AG09309 (cell line): Measurements from ENCODE around the gene FOXP1.

ENCODE experiments used
- DNase-seq: peaks from one replicate; pipeline ENCODE4 v3.0.0-alpha.2; 2010; ENCODE audit warnings: low read depth
- H3K4me3 ChIP-seq: 2 replicates; pipeline ENCODE4 v1.5.1; 2011; ENCODE audit warnings: mild to moderate bottlenecking, low read depth, low read length, moderate library complexity; ENCODE audit not compliant: control insufficient read depth
- CTCF ChIP-seq: IDR thresholded peaks from 2 replicates; pipeline ENCODE4 v1.5.1; 2011; ENCODE audit warnings: mild to moderate bottlenecking, low read depth, low read length, inconsistent platforms; ENCODE audit not compliant: insufficient read depth, control insufficient read depth; ENCODE audit errors: missing control alignments

Gene FOXP1

GRCh38 chr3:71513515-71513914 is 70.0 kb downstream of the FOXP1 start:
- no peak overlapping the region for H3K4me3 ChIP-seq
- DNase-seq = no peak
- no peak for TF ChIP-seq CTCF

GRCh38 chr3:71513081-71513480 is 70.4 kb downstream of the FOXP1 start:
- no peak overlapping the region for H3K4me3 ChIP-seq
- TF ChIP-seq CTCF = no peak
- DNase-seq = no peak

DNA sequence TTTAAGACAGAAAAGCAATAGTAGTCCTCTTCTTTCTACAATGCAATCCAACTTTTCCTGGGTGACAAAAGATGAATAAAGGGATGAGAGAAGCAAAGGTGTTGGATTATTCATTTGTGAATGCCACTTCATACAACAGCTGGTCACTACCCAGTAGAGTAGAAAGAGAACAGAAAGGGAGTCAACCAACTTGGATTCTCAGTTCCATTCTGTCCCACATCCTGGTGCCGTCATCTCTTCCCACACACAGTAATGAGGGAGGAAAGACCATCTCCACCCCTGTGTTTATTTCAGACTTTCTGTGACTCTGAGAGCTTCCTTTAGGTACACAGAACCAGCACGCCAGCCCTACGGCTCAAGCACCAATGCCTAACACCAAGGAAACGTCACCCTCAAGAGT is 71.0 kb downstream of the FOXP1 start:
- TF ChIP-seq CTCF = no peak
- no peak overlapping the region for H3K4me3 ChIP-seq
- no peak for DNase-seq

DNA sequence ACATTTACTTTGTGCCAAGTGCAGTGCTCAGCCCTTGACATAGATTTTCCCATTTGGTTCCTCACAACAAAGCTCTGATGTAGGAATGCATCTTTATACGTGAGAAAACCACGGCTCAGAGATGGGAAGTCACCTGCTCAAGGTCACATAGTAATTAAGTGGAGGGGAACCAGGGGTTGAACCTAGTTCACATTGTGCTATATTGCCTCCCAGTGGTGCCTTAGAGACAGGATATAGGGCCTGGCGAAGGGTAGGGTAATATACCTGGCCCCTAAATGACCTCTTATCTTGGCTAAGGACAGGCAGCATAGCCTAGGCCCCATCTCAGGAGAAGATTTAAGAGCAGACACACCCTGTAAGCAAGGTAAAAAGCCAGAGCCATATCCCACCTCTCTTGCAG is 71.5 kb downstream of the FOXP1 start:
- no peak for TF ChIP-seq CTCF
- H3K4me3 ChIP-seq = no peak overlapping the region
- DNase-seq = no peak

DNA sequence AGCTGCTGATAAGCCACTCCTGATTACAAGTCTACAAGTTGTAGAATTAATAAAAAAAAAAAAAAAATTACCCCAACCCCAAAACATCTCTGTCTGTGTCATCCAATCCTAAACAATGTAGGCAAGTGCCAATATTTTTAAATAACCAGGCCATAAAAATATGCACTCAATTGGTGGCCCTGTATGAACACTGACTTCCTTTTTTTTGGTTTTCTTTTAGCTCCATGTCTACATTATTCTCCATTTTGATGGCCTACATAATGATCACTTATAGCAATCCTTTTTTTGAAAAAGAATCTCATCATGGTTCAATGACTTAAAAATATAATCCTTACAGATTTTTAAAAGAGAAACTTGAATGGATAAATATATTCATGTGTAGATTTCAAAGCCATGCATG is 72.1 kb downstream of the FOXP1 start:
- H3K4me3 ChIP-seq = no peak overlapping the region
- TF ChIP-seq CTCF = no peak
- no peak for DNase-seq

GRCh38 chr3:71511037-71511436 is 72.5 kb downstream of the FOXP1 start:
- DNase-seq = peak; percentile 77
- no peak overlapping the region for H3K4me3 ChIP-seq
- TF ChIP-seq CTCF = no peak

DNA sequence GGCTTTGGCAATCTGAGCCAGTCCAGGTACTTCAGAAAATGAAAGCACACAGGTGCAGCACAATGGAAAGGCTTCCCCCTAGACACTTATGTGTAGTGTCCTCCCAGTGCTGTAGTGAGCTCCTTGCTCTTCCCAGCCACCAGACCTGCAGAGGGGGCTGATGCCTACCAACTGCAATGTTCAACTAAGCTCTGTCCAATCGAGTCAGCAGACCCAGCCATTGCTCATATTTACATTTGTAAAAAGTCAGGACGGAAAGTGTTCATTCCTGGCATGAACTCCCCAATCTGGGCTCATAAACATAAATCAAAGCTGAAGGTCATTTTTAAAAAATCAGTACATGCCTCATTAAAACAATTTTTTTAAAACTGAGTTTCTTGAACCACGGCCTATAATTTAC is 73.0 kb downstream of the FOXP1 start:
- H3K4me3 ChIP-seq = no peak overlapping the region
- DNase-seq = peak; percentile 41
- peak; percentile 53 for TF ChIP-seq CTCF
